Dermis blood vessel endothelial cell (primary cell): ENCODE results near the gene PSMD2. TPM values are rescaled to one million over a fixed set of nuclear protein-coding genes. Genes with fewer than 3 reads are reported as not detected.
A peak's percentile ranks its signal among the peaks of the same experiment; 100 is the strongest.
"Not testable (repeated sequence)": the region's sequence is repeated elsewhere in the genome, so short reads cannot be mapped to it uniquely, and the experiment has no call there.

ENCODE experiments used
- DNase-seq: peaks from one replicate; pipeline ENCODE4 v3.0.0; 2010
- total RNA-seq: library from RNA; depleted of rRNA; stranded (reverse); fragments of >200 nt; gene quantifications from 2 replicates; pipeline ENCODE4 v1.2.3, GENCODE V29; 2014

PSMD2 gene
- 411 and 593 TPM in 2 replicates for total RNA-seq

- peak; percentile 97 for DNase-seq
These were observed at the start of gene PSMD2 for GRCh38 chr3:184298759-184299487. Gene PSMD2 (plus strand): TSS chr3:184299241. CDS start chr3:184299267, 26 bp downstream.

- peak; percentile 99 for DNase-seq
These were observed 49.5 kb upstream of the PSMD2 start, which contains the start of gene EEF1AKMT4 for GRCh38 chr3:184249412-184250166. Gene EEF1AKMT4 (plus strand): TSS chr3:184249672. CDS start chr3:184249695, 23 bp downstream.

GRCh38 chr3:184250167-184250828 lies 48.7 kb upstream of the PSMD2 start:
- DNase-seq: peak; percentile 95

GRCh38 chr3:184255291-184256039 lies 43.6 kb upstream of the PSMD2 start:
- no peak for DNase-seq

GRCh38 chr3:184257083-184257915 lies 41.7 kb upstream of the PSMD2 start:
- DNase-seq: no peak

GRCh38 chr3:184258926-184259325 lies 40.1 kb upstream of the PSMD2 start:
- DNase-seq: no peak

GRCh38 chr3:184259396-184259877 lies 39.6 kb upstream of the PSMD2 start:
- no peak for DNase-seq

- DNase-seq: peak; percentile 55
These were observed 38.9 kb upstream of the PSMD2 start for GRCh38 chr3:184259878-184260723.

- no peak for DNase-seq
These were observed 38.2 kb upstream of the PSMD2 start for GRCh38 chr3:184260724-184261269.

- peak; percentile 35 for DNase-seq
These were observed 37.7 kb upstream of the PSMD2 start, which contains the start of gene CAMK2N2 for GRCh38 chr3:184261270-184261853. Gene CAMK2N2 (minus strand): TSS chr3:184261553. CDS start chr3:184261285, 268 bp downstream.

- peak; percentile 34 for DNase-seq
These were observed 36.9 kb upstream of the PSMD2 start for GRCh38 chr3:184261854-184262763.

GRCh38 chr3:184262764-184263179 lies 36.3 kb upstream of the PSMD2 start:
- no peak for DNase-seq

- DNase-seq: not testable (repeated sequence)
These were observed 31.8 kb upstream of the PSMD2 start for GRCh38 chr3:184267249-184267648.

- no peak for DNase-seq
These were observed 26.8 kb upstream of the PSMD2 start for GRCh38 chr3:184272269-184272668.

GRCh38 chr3:184275381-184275701 lies 23.7 kb upstream of the PSMD2 start:
- DNase-seq: no peak

- no peak for DNase-seq
These were observed 22.8 kb upstream of the PSMD2 start, which contains the start of gene ECE2 for GRCh38 chr3:184275961-184276910. Gene ECE2 (plus strand): TSS chr3:184276022. CDS start chr3:184276154, 132 bp downstream.

- no peak for DNase-seq
These were observed 21.7 kb upstream of the PSMD2 start for GRCh38 chr3:184277366-184277765.
